Mucosa of stomach (tissue), 1 donor: ENCODE data around the gene HDGF.

Experiments used
- H3K27me3 ChIP-seq: one replicate; pipeline ENCODE4 v1.7.0; 2013; ENCODE audit warnings: mild to moderate bottlenecking, low read length; ENCODE audit not compliant: control insufficient read depth, insufficient read depth
- H3K36me3 ChIP-seq: one replicate; pipeline ENCODE4 v1.7.0; 2013; ENCODE audit warnings: low read length; ENCODE audit not compliant: control insufficient read depth, insufficient read depth
- H3K4me1 ChIP-seq: one replicate; pipeline ENCODE4 v1.7.0; 2013; ENCODE audit warnings: mild to moderate bottlenecking, low read length; ENCODE audit not compliant: control insufficient read depth, insufficient read depth
- H3K4me3 ChIP-seq: one replicate; pipeline ENCODE4 v1.7.0; 2013; ENCODE audit warnings: low read length
- H3K9ac ChIP-seq: one replicate; pipeline ENCODE4 v1.7.0; 2013; ENCODE audit warnings: mild to moderate bottlenecking, low read length, moderate library complexity
- H3K9me3 ChIP-seq: one replicate; pipeline ENCODE4 v1.7.0; 2013; ENCODE audit warnings: mild to moderate bottlenecking, low read length, moderate library complexity; ENCODE audit not compliant: control insufficient read depth
- donor health status: Pancreatic carcinoma.

HDGF gene

DNA sequence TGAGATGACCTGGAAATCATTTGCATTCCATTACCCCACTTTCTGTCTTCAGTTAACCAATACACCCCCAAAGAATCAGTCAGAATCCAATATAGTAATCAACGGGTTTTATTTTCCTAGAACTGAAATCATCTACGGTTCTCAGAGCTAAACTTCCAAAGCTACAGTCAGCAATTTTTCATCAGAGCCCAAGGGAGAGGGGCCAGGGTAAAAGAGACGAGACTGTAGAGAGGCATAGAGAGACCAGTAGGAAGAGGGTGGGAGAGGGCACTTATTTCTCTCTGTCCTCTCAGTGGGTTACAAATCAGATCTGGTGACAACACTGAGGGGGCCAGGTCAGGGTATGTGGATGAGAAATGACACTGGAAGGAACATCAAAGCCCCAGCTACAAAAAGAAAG, 9.5 kb downstream of the HDGF start:
- no peaks in the 10 kb centered on the region for H3K27me3 ChIP-seq
- no peak overlapping the region for H3K9ac ChIP-seq
- peaks cover 7% of the 10 kb centered on the region for H3K36me3 ChIP-seq
- no peak overlapping the region for H3K4me3 ChIP-seq
- H3K4me1 ChIP-seq = peaks cover 30% of the 10 kb centered on the region
- no peaks in the 10 kb centered on the region for H3K9me3 ChIP-seq

DNA sequence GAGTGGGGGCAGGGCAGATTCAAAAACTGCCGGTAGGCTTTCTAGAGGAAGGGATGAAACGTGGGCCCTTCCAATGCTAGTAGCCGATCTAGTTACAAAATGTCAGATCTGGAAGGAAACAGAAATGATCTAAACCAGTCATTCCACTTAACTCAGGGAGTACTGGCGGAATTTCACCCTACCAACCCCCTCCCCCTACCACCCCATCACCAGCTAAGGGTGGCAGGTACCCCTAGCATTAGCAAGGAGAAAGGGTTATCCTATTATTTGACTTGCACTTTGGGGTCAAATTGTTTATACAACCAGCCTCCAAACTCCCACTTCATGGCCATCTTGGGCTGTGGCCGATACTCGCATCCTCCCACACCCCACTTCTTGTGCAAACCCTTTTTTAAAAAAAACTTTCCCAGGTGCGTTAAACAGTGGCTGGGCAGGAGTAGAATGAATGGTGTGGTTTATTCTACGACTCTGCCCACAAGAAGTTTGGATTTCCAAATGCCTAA, 9.9 kb downstream of the HDGF start:
- Histone ChIP-seq H3K4me1 (peaks cover 25% of the 10 kb centered on the region), H3K9ac (peak overlapping the region; percentile 51), H3K4me3 (no peak overlapping the region), H3K36me3 (peaks cover 7% of the 10 kb centered on the region), H3K9me3 (no peaks in the 10 kb centered on the region), H3K27me3 (no peaks in the 10 kb centered on the region)

DNA sequence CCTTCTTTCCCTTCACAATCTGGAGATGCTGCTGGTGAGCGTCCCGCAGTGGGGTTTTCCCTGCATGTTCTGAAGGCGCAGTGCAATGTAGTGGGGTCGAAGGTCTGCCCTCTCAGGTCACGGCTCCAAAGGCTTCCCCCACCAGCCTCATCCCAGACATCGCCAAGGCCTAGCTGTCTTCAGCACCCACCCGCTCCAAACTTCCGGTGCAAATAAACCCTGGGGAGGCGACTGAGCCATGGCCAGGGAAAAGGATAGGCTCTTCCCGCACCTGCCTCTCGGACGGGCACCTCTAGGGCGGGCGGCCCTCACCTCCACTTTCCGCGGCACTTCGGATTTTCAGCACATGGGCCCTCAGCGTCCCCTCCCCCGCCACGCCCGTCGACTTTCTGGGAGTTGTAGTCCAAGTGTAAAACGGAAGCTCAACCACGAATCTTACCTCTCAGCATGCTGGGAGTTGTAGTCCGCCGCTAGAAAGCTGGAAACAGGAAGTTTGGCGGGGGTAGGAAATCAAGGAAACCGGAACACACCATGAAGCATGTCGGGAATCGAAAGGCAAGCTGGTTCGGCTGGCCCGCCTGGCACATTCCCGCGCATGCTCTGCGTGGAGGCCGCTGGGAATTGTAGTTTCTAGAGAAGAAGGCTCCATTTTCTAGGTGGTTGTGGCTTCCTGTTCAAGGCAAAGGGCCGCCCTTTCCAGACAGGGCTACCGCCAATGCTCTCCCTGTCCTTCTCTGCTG, 10.6 kb downstream of the HDGF start, which contains the start of gene MRPL24:
MRPL24 (minus strand) TSS at position 348 of the 740 bp plus-strand sequence. CDS start 2,384 bp downstream, outside the sequence.
- H3K4me1 ChIP-seq = peaks cover 20% of the 10 kb centered on the region
- H3K27me3 ChIP-seq = no peaks in the 10 kb centered on the region
- H3K9me3 ChIP-seq = no peaks in the 10 kb centered on the region
- H3K36me3 ChIP-seq = peaks cover 7% of the 10 kb centered on the region
- H3K4me3 ChIP-seq = peak within 1 kb of the TSS; percentile 92
- H3K9ac ChIP-seq = peak within 1 kb of the TSS; percentile 70

DNA sequence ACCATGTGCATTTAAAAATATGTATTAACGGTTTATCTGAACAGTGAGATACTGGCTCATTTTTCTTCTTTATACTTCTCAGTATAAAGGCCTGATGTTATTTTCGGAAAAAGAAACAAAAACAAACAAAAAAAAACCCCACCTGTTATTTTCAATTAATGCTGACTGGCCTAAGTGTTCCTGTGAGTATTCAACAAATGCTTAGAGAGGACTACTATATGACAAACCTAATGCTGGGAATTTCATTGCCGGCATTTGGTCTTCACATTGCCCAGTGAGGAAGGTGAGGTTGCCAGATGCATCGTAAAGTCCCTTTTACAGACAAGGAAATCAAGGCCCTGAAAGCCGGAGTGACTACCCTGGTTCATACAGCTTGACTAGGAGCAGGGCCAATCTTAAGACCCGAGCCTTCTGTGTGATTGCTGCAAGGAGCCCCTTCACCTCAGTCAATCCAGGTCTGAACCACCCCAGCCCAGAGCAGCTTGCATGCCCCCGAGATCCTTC, 11.2 kb downstream of the HDGF start:
- Histone ChIP-seq H3K27me3 (no peaks in the 10 kb centered on the region), H3K36me3 (peaks cover 7% of the 10 kb centered on the region), H3K4me1 (peaks cover 14% of the 10 kb centered on the region), H3K9ac (peak overlapping the region; percentile 70), H3K9me3 (no peaks in the 10 kb centered on the region), H3K4me3 (peak overlapping the region; percentile 92)

GRCh38 chr1:156738916-156739315, 12.6 kb downstream of the HDGF start:
- Histone ChIP-seq H3K9me3 (no peaks in the 10 kb centered on the region), H3K9ac (no peak overlapping the region), H3K4me3 (no peak overlapping the region), H3K4me1 (peaks cover 12% of the 10 kb centered on the region), H3K36me3 (no peaks in the 10 kb centered on the region), H3K27me3 (no peaks in the 10 kb centered on the region)

DNA sequence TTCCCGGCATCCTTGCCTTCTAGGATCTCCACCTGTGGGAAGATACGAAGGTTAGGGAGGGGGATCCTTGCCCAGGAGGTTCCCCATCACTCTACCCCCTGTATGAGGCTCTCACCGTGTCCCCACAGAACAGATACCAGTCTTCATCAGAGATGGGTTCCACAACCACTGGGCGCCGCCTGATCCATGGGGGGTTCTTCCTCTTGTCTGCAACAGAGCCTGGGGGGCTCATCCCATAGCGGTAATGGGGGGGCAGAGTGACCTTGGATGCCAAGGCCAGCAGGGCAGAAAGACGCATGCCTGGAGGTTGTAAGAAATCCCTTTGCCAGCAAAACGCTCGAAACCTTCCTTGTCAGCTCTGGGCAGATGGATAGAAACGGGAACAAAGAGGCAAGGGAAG, 13.1 kb downstream of the HDGF start:
- Histone ChIP-seq H3K4me1 (peaks cover 12% of the 10 kb centered on the region), H3K27me3 (no peaks in the 10 kb centered on the region), H3K4me3 (no peak overlapping the region), H3K9ac (no peak overlapping the region), H3K36me3 (no peaks in the 10 kb centered on the region), H3K9me3 (no peaks in the 10 kb centered on the region)

DNA sequence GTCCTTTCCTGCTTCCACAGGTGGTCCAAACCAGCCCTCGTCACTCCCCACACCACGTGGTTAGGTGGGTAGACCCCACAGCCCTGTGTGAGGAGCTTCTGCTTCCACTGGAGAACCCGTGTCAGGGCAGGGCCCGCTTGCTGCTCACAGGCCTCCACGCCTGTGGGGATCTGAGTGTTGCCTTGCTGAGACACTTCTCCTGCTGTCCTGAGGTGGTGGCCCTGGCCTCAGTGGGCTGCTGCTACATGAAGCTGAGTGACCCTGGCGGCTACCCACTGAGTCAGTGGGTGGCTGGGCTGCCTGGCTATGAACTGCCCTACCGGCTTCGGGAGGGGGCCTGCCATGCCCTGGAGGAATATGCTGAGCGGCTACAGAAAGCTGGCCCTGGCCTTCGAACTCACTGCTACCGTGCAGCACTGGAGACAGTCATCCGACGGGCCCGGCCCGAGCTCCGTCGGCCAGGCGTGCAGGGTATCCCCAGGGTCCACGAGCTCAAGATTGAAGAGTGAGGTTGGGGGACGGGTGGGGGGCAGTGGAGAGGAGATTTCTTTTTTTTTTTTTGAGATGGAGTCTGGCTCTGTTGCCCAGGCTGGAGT, 17.4 kb downstream of the HDGF start:
- no peaks in the 10 kb centered on the region for H3K27me3 ChIP-seq
- H3K4me1 ChIP-seq = no peaks in the 10 kb centered on the region
- no peak overlapping the region for H3K9ac ChIP-seq
- H3K9me3 ChIP-seq = no peaks in the 10 kb centered on the region
- no peak overlapping the region for H3K4me3 ChIP-seq
- no peaks in the 10 kb centered on the region for H3K36me3 ChIP-seq

- H3K4me1 ChIP-seq = peaks cover 29% of the 10 kb centered on the region
- H3K4me3 ChIP-seq = peak within 1 kb of the TSS; percentile 98
- H3K27me3 ChIP-seq = no peaks in the 10 kb centered on the region
- H3K36me3 ChIP-seq = no peaks in the 10 kb centered on the region
- no peaks in the 10 kb centered on the region for H3K9me3 ChIP-seq
- H3K9ac ChIP-seq = peak within 1 kb of the TSS; percentile 91
Measured at GRCh38 chr1:156728599-156729462, 22.6 kb downstream of the HDGF start, which contains the start of gene ISG20L2. TSS of gene ISG20L2 (minus strand) at chr1:156728766. CDS start at chr1:156727652, 1,114 bp downstream.

DNA sequence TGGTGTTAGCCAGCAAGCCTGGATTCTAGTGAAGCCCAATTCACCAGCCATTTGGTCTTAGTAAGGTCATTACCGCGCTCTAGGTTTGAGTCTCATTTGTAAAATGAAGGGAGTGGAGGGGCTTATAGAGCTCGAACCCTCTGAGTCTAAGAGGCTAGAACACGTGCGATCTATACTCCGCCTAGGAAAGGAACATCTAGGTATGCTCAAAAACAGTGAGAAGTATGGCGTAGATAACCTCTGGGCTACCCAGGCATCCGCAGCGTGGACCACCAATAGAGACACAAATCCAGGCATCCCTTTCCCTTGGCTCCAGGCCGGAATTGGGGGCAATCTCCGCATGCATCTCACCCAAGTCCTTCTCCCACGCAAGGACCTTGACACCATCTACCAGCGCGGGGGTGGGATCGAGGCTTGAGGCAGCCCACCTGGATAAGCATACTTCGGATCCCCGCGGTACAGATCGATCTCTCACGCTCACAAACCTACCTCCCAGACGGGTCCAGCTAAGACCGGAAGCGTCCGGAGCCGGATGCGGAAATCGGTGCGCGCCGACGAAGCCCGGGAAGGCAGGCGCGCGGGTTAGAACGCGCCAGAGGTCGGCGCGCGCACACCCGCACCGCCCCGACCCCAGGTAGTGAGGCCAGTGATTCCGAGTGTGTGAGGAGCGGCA, 23.4 kb downstream of the HDGF start, which contains the start of gene METTL25B:
METTL25B (plus strand) TSS at position 544 of the 673 bp plus-strand sequence. CDS start 636 bp downstream, outside the sequence.
- H3K4me3 ChIP-seq = peak within 1 kb of the TSS; percentile 98
- H3K4me1 ChIP-seq = peaks cover 29% of the 10 kb centered on the region
- no peaks in the 10 kb centered on the region for H3K27me3 ChIP-seq
- no peaks in the 10 kb centered on the region for H3K9me3 ChIP-seq
- peak within 1 kb of the TSS; percentile 91 for H3K9ac ChIP-seq
- H3K36me3 ChIP-seq = peaks cover 5% of the 10 kb centered on the region

GRCh38 chr1:156727492-156727891, 24.0 kb downstream of the HDGF start:
- Histone ChIP-seq H3K4me1 (peaks cover 29% of the 10 kb centered on the region), H3K27me3 (no peaks in the 10 kb centered on the region), H3K36me3 (peaks cover 5% of the 10 kb centered on the region), H3K4me3 (peak overlapping the region; percentile 91), H3K9ac (peak overlapping the region; percentile 91), H3K9me3 (no peaks in the 10 kb centered on the region)

DNA sequence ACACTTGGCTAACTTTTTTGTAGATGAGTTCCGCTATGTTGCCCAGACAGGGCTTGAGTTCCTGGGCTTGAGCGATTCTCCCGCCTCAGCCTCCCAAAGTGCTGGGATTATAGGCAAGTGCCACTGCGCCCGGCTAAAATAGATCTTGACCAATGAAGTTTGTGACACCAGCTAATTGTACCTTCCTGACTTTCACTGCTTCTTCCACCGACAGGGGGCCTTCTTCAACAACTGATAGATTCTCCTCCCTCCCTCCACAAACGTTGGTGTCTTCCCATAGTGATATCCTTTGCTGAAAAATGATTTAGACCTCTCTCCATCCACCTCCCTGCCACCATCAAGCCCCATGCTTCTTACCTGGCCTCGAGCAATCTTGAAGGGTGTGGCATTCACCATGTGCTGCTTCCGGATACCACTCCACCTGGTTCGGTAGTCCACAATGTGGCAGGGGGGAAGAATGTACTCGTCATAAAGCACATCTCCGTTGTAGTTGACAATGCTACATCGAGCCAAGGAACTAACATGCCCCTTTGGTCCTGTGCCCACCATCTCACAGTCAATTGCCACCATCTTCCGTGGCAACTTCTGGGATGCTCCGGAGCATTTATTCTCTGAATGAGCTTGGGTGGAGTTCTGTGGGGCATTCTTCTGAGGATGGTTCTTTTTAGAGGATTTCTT, 24.8 kb downstream of the HDGF start:
- Histone ChIP-seq H3K4me3 (no peak overlapping the region), H3K9ac (peak overlapping the region; percentile 91), H3K36me3 (peaks cover 5% of the 10 kb centered on the region), H3K4me1 (peaks cover 29% of the 10 kb centered on the region), H3K9me3 (no peaks in the 10 kb centered on the region), H3K27me3 (no peaks in the 10 kb centered on the region)
